HEK293T (cell line): Measurements from ENCODE around the gene CR1.
"Not testable (repeated sequence)": the region's sequence is repeated elsewhere in the genome, so short reads cannot be mapped to it uniquely, and the experiment has no call there.

Source experiments
- BHLHE40 ChIP-seq: fragments of 450-650 bp; IDR thresholded peaks from 2 replicates; pipeline ENCODE4 v1.6.1; 2016; ENCODE audit warnings: mild to moderate bottlenecking, moderate library complexity, borderline replicate concordance
- ELF4 ChIP-seq: fragments of 450-650 bp; IDR thresholded peaks from 2 replicates; pipeline ENCODE4 v1.6.1; 2017; ENCODE audit warnings: antibody characterized with exemption
- HDGF ChIP-seq: fragments of 450-650 bp; IDR thresholded peaks from 2 replicates; pipeline ENCODE4 v1.6.1; 2017; ENCODE audit warnings: antibody characterized with exemption, borderline replicate concordance
- NFRKB ChIP-seq: fragments of 450-650 bp; IDR thresholded peaks from 2 replicates; pipeline ENCODE4 v1.6.1; 2016; ENCODE audit warnings: mild to moderate bottlenecking, moderate library complexity

GRCh38 chr1:207575381-207575780 is 79.4 kb downstream of the CR1 start:
- TF ChIP-seq HDGF, BHLHE40, ELF4, NFRKB: not testable (repeated sequence)
